Smooth muscle cell (in vitro differentiated cells): ENCODE results near the gene PWP2. TPM values are rescaled to one million over a fixed set of nuclear protein-coding genes. Genes with fewer than 3 reads are reported as not detected.

Experiments
- DNase-seq: peaks from one replicate; lab custom pipeline; 2025; ENCODE audit not compliant: unreplicated experiment; lab: John Stamatoyannopoulos, UW
- H2AFZ ChIP-seq: fragments of 200-600 bp; sonication (generic); 2 replicates; pipeline ENCODE4 v1.6.0; 2016; ENCODE audit warnings: antibody characterized with exemption, low read depth, mild to moderate bottlenecking
- H3F3A ChIP-seq: fragments of 200-600 bp; sonication (generic); 2 replicates; pipeline ENCODE4 v1.6.0; 2017; ENCODE audit warnings: antibody characterized with exemption, low read depth
- H3K27ac ChIP-seq: fragments of 200-600 bp; sonication (generic); 2 replicates; pipeline ENCODE4 v1.5.1; 2016; ENCODE audit warnings: low read depth, mild to moderate bottlenecking
- H3K27me3 ChIP-seq: fragments of 200-600 bp; sonication (generic); 2 replicates; pipeline ENCODE4 v1.6.1; 2016; ENCODE audit warnings: low read depth, mild to moderate bottlenecking
- H3K36me3 ChIP-seq: fragments of 200-600 bp; sonication (generic); 2 replicates; pipeline ENCODE4 v1.5.1; 2016; ENCODE audit warnings: low read depth
- H3K4me1 ChIP-seq: fragments of 200-600 bp; sonication (generic); 2 replicates; pipeline ENCODE4 v1.5.1; 2016; ENCODE audit warnings: low read depth
- H3K4me2 ChIP-seq: fragments of 200-600 bp; sonication (generic); 2 replicates; pipeline ENCODE4 v1.6.0; 2016; ENCODE audit warnings: mild to moderate bottlenecking
- H3K4me3 ChIP-seq: fragments of 200-600 bp; sonication (generic); 2 replicates; pipeline ENCODE4 v1.5.1; 2016; ENCODE audit warnings: mild to moderate bottlenecking
- H3K79me2 ChIP-seq: fragments of 200-600 bp; sonication (generic); 2 replicates; pipeline ENCODE4 v1.6.0; 2016; ENCODE audit warnings: low read depth, mild to moderate bottlenecking
- H3K9ac ChIP-seq: fragments of 200-600 bp; sonication (generic); 2 replicates; pipeline ENCODE4 v1.6.0; 2016; ENCODE audit warnings: low read depth
- H3K9me3 ChIP-seq: fragments of 200-600 bp; sonication (generic); replicated peaks from 2 replicates; pipeline ENCODE4 v1.5.1; 2016; ENCODE audit warnings: low read depth
- H4K20me1 ChIP-seq: fragments of 200-600 bp; sonication (generic); 2 replicates; pipeline ENCODE4 v1.6.0; 2016; ENCODE audit warnings: low read depth
- WGBS: methylation state at CpG from one replicate; pipeline ENCODE4 v1.1.7; 2016; ENCODE audit warnings: low lambda C conversion rate; 5-methylcytosine and 5-hydroxymethylcytosine counted together
- polyA plus RNA-seq: library from polyadenylated mRNA; unstranded; fragments of >200 nt; fragmentation: Nextera tagmentation; extraction: Ambion mirVana; gene quantifications from 2 replicates; pipeline ENCODE4 v1.2.1, GENCODE V29; 2016
- total RNA-seq: library from RNA; depleted of rRNA; stranded (reverse); fragments of >200 nt; gene quantifications from 2 replicates; pipeline ENCODE4 v1.2.3, GENCODE V29; 2014
- TF ChIP-seq, protein P1 (sequence below): fragments of 200-600 bp; sonication (generic); IDR thresholded peaks from 2 replicates; pipeline ENCODE4 v1.5.1; 2017; ENCODE audit warnings: borderline replicate concordance, mild to moderate bottlenecking, antibody characterized with exemption; ENCODE audit not compliant: insufficient read depth, poor library complexity, severe bottlenecking

The PWP2 gene
- total and polyA plus RNA-seq, 2 experiments from 2014 or later, result 0.38 to 1.4 TPM

DNA sequence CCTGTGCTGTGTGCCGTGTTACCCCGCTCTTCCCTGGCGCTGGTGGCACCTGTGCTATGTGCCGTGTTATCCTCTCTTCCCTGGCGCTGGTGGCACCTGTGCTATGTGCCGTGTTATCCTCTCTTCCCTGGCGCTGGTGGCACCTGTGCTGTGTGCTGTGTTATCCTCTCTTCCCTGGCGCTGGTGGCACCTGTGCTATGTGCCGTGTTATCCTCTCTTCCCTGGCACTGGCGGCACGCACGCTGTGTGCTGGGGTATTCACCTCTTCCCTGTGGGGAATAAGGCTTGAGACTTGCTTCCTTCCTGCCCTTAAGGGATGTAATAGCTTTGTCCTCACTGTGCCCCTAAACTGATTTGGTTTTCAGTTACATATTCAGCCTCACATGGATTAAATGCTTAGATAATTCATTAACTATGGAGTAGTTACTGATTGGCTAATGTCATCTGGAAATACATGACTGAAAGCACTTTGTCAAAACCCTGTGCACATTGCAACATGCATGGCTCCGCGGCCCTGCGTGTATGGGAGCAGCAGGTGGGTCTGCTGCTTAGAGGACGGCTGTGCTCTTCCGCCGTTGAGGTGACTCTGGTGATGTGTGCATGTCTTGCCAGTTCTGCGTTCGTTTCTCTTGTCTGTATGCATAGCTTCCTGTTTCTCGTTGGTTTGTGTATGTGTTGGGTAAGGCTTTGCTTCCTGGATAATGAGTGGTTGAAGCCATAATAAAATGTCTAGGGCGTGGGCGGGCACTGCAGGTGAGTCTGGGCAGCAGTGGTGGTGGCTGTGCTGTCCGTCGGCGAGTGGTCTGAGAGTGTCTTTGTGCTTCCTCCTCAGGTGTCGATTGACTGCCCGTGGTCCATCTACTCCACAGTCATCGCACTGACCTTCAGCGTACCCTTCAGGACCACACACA lies 17.9 kb upstream of the PWP2 start:
- Histone ChIP-seq H3K4me3 (no peak overlapping the region), H3K79me2 (no peaks in the 10 kb centered on the region), H3K27ac (no peak overlapping the region), H3K9me3 (no peaks in the 10 kb centered on the region), H3K4me1 (no peaks in the 10 kb centered on the region), H3K36me3 (peaks cover 5% of the 10 kb centered on the region), H3K4me2 (no peak overlapping the region), H3K9ac (no peak overlapping the region), H2AFZ (no peak overlapping the region), H3F3A (no peaks in the 10 kb centered on the region), H4K20me1 (no peaks in the 10 kb centered on the region), H3K27me3 (no peaks in the 10 kb centered on the region)
- DNase-seq, result no peak
- WGBS, result 98% methylated on average over 30 of the region's 30 CpGs
- TF ChIP-seq, protein P1, sequence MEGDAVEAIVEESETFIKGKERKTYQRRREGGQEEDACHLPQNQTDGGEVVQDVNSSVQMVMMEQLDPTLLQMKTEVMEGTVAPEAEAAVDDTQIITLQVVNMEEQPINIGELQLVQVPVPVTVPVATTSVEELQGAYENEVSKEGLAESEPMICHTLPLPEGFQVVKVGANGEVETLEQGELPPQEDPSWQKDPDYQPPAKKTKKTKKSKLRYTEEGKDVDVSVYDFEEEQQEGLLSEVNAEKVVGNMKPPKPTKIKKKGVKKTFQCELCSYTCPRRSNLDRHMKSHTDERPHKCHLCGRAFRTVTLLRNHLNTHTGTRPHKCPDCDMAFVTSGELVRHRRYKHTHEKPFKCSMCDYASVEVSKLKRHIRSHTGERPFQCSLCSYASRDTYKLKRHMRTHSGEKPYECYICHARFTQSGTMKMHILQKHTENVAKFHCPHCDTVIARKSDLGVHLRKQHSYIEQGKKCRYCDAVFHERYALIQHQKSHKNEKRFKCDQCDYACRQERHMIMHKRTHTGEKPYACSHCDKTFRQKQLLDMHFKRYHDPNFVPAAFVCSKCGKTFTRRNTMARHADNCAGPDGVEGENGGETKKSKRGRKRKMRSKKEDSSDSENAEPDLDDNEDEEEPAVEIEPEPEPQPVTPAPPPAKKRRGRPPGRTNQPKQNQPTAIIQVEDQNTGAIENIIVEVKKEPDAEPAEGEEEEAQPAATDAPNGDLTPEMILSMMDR, result no peak

DNA sequence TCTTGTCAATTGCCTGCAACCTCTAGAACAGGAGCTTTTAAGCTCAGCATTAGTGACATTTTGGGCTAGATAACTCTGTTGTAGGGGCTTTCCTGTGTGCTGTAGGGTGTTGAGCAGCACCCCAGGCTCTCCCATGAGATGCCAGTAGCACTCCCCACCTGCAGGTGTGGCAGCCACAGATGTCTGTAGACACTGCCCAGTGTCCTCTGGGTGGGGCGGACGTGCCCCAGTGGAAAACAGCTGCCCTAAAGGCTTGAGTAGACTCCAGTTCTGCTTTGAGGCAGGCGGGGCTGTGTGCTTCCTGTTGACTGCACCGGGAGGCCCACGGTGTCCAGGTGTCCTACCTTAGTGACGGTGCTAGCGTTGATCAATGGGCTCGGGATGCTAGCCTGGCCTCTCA lies 16.9 kb upstream of the PWP2 start:
- H3K4me2 ChIP-seq, result no peak overlapping the region
- TF ChIP-seq, protein P1, result no peak
- DNase-seq, result no peak
- no peaks in the 10 kb centered on the region for H3K9me3 ChIP-seq
- no peak overlapping the region for H3K9ac ChIP-seq
- H3K79me2 ChIP-seq, result no peaks in the 10 kb centered on the region
- H4K20me1 ChIP-seq, result peaks cover 4% of the 10 kb centered on the region
- H3K27me3 ChIP-seq, result no peaks in the 10 kb centered on the region
- no peaks in the 10 kb centered on the region for H3K4me1 ChIP-seq
- H3K4me3 ChIP-seq, result no peak overlapping the region
- H3K27ac ChIP-seq, result no peak overlapping the region
- no peak overlapping the region for H2AFZ ChIP-seq
- no peaks in the 10 kb centered on the region for H3F3A ChIP-seq
- 97% methylated on average over 8 of the region's 8 CpGs for WGBS
- H3K36me3 ChIP-seq, result peaks cover 5% of the 10 kb centered on the region

DNA sequence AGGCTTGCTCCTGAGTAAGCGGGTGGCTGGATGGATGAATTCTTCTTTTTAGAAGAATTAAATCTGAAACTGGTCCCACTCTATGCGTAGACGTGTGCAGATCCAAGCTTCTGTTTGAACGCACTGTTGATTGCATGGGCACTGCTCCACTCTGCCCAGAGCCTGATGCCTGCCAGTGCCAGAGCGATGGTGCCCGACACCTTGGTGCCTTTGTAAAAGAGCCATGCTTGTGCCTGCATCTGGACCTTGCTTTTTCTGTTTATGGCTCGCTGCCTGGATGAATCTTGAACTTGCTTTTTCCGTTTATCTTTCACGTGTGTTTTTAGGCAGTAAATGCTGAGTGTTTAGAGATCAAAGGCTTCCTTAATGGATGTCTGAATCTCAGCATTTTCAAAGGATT lies 15.0 kb upstream of the PWP2 start:
- Histone ChIP-seq H3K4me1 (no peaks in the 10 kb centered on the region), H3K4me3 (no peak overlapping the region), H3K79me2 (no peaks in the 10 kb centered on the region), H2AFZ (no peak overlapping the region), H4K20me1 (peaks cover 4% of the 10 kb centered on the region), H3F3A (no peaks in the 10 kb centered on the region), H3K27me3 (no peaks in the 10 kb centered on the region), H3K27ac (no peak overlapping the region), H3K36me3 (peaks cover 5% of the 10 kb centered on the region), H3K9me3 (no peaks in the 10 kb centered on the region), H3K9ac (no peak overlapping the region), H3K4me2 (no peak overlapping the region)
- no peak for DNase-seq
- 73% methylated on average over 9 of the region's 9 CpGs for WGBS
- TF ChIP-seq, protein P1, result no peak
